ENCODE data around the gene WTIP.

GRCh38 chr19:34504273-34504808, 22.8 kb downstream of the WTIP start:
- TF ChIP-seq POLR2A (IDR thresholded peaks at IDR 0.05) (no peak), CTCF (IDR thresholded peaks at IDR 0.05 in 4 of 5, conservative IDR thresholded peaks at IDR 0.05 in 1 of 5) (no peak)

All from gastrocnemius medialis (tissue), 4 donors.